ENCODE data around the gene CHD3. TPM values are rescaled to one million over a fixed set of nuclear protein-coding genes. Genes with fewer than 3 reads are reported as not detected.

Gene CHD3
- total and polyA plus RNA-seq, 2 of the 13 experiments (the other 11 are each of a cell fraction or from before 2014, with no cell fraction given): 2.7 to 3.7 TPM

DNA sequence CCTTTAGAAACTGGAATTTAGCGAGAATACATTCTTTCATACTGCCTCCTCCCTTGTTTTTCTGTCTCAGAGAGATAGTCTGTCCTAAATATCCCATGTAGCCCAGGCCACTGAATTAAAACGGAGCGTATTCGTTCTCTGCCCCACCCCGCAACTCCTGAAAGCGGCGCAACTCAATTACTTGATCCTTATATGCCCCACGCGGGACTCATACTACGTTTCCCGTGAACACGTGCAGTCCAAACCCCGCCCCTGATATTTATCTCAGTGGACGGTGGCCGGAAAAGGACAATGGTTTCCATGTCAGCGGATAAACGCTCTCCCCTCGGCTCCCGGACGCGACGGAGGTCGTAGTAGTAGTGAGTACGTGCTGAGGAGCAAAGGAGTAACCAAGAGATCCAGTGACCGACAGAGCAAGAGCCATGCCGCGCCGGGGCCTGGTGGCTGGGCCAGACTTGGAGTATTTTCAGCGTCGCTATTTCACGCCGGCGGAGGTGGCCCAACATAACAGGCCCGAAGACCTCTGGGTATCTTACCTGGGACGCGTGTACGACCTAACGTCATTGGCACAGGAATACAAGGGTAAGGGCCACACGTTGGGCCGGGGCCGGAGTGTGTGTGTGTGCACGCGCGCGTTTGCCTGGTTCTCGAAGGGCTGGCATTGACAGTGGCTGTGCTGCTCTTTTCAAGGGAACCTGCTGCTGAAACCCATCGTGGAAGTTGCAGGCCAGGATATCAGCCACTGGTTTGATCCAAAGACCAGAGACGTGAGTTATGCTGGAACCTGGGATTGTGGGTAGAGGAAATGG is 30.7 kb upstream of the CHD3 start, which contains the start of gene CYB5D1 (continued):
- TF ChIP-seq, protein P1, sequence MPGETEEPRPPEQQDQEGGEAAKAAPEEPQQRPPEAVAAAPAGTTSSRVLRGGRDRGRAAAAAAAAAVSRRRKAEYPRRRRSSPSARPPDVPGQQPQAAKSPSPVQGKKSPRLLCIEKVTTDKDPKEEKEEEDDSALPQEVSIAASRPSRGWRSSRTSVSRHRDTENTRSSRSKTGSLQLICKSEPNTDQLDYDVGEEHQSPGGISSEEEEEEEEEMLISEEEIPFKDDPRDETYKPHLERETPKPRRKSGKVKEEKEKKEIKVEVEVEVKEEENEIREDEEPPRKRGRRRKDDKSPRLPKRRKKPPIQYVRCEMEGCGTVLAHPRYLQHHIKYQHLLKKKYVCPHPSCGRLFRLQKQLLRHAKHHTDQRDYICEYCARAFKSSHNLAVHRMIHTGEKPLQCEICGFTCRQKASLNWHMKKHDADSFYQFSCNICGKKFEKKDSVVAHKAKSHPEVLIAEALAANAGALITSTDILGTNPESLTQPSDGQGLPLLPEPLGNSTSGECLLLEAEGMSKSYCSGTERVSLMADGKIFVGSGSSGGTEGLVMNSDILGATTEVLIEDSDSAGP (CRISPR knock-in tag; IDR thresholded peaks at IDR 0.05; ENCODE audit: borderline replicate concordance): peak; percentile 79; the same call in 1 of the 2 replicates
- no peak for TF ChIP-seq SOX6 (IDR thresholded peaks at IDR 0.05)
- no peak; the same call in 1 of the 2 replicates for TF ChIP-seq SOX6 (CRISPR knock-in tag; IDR thresholded peaks at IDR 0.05)
- TF ChIP-seq, protein P2, sequence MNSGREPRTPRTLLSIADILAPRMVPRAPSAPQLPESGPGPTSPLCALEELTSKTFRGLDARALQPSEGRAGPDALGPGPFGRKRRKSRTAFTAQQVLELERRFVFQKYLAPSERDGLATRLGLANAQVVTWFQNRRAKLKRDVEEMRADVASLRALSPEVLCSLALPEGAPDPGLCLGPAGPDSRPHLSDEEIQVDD (CRISPR knock-in tag; IDR thresholded peaks at IDR 0.05; ENCODE audit: borderline replicate concordance): no peak
- no peak for TF ChIP-seq ZBTB7A (CRISPR knock-in tag; IDR thresholded peaks at IDR 0.05)
- TF ChIP-seq ZNF552 (CRISPR knock-in tag; IDR thresholded peaks at IDR 0.05; ENCODE audit: borderline replicate concordance): peak; percentile 33; the same call in 1 of the 2 replicates
- TF ChIP-seq BHLHE40 (IDR thresholded peaks at IDR 0.05; ENCODE audit: low read length): peak; percentile 89
- no peak for TF ChIP-seq ZNF562 (CRISPR knock-in tag; IDR thresholded peaks at IDR 0.05; ENCODE audit: borderline replicate concordance)
- TF ChIP-seq RAD51 (IDR thresholded peaks at IDR 0.05; ENCODE audit: borderline replicate concordance): no peak
- peak; percentile 71 for TF ChIP-seq ZNF605 (CRISPR knock-in tag; IDR thresholded peaks at IDR 0.05)
- no peak for TF ChIP-seq FOXO4 (CRISPR knock-in tag; conservative IDR thresholded peaks at IDR 0.05)
- peak; percentile 33; the same call in 1 of the 2 replicates for TF ChIP-seq MIER3 (CRISPR knock-in tag; IDR thresholded peaks at IDR 0.05; ENCODE audit: borderline replicate concordance)
- 0 out of 2 replicates have a peak, but pooled peaks have one; percentile 40 for TF ChIP-seq NFKBIZ (CRISPR knock-in tag; IDR thresholded peaks at IDR 0.05)
- no peak for TF ChIP-seq ZNF549 (CRISPR knock-in tag; IDR thresholded peaks at IDR 0.05)
- peak; percentile 10; the same call in 1 of the 2 replicates for TF ChIP-seq KAT8 (CRISPR knock-in tag; IDR thresholded peaks at IDR 0.05)
- TF ChIP-seq KLF11 (CRISPR knock-in tag; IDR thresholded peaks at IDR 0.05): no peak
- TF ChIP-seq MZF1 (CRISPR knock-in tag; IDR thresholded peaks at IDR 0.05; ENCODE audit: borderline replicate concordance): peak; percentile 88; the same call in 1 of the 2 replicates
- TF ChIP-seq THAP11 (CRISPR knock-in tag; IDR thresholded peaks at IDR 0.05): peak; percentile 94
- TF ChIP-seq SETDB1 (CRISPR knock-in tag; IDR thresholded peaks at IDR 0.05; ENCODE audit: borderline replicate concordance): no peak
- 0 out of 2 replicates have a peak, but pooled peaks have one; percentile 29 for TF ChIP-seq TOPORS (CRISPR knock-in tag; IDR thresholded peaks at IDR 0.05)
- no peak for TF ChIP-seq HNRNPL (IDR thresholded peaks at IDR 0.05; ENCODE audit: low read depth, low read length)
- peak; percentile 31; the same call in 1 of the 2 replicates for TF ChIP-seq FOXA3 (CRISPR knock-in tag; IDR thresholded peaks at IDR 0.05)
- TF ChIP-seq, protein P3, sequence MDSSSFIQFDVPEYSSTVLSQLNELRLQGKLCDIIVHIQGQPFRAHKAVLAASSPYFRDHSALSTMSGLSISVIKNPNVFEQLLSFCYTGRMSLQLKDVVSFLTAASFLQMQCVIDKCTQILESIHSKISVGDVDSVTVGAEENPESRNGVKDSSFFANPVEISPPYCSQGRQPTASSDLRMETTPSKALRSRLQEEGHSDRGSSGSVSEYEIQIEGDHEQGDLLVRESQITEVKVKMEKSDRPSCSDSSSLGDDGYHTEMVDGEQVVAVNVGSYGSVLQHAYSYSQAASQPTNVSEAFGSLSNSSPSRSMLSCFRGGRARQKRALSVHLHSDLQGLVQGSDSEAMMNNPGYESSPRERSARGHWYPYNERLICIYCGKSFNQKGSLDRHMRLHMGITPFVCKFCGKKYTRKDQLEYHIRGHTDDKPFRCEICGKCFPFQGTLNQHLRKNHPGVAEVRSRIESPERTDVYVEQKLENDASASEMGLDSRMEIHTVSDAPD (CRISPR knock-in tag; IDR thresholded peaks at IDR 0.05): 0 out of 2 replicates have a peak, but pooled peaks have one; percentile 58
